Small intestine (tissue), 16 donors: Measurements from ENCODE around the gene AQP3. TPM values are rescaled to one million over a fixed set of nuclear protein-coding genes. Genes with fewer than 3 reads are reported as not detected.
"Not testable (repeated sequence)": the region's sequence is repeated elsewhere in the genome, so short reads cannot be mapped to it uniquely, and the experiment has no call there.

Source experiments
- DNase-seq, 2 donors: peaks; one replicate each; pipeline versions ENCODE4 v3.0.0 to v3.0.0-alpha.2; 2013
- FAIRE-seq: peaks from 2 replicates; lab custom pipeline; 2012; peaks lifted over from hg19 to GRCh38; lab: Jason Lieb, UNC
- H3K27ac ChIP-seq, 3 donors: one replicate each; pipeline ENCODE4 v1.5.1; 2013; ENCODE audit warnings: low read length in 2 of 3, mild to moderate bottlenecking in 2 of 3, control low read depth in 1 of 3, inconsistent platforms in 1 of 3, low read depth in 1 of 3, moderate library complexity in 1 of 3
- H3K27me3 ChIP-seq, 3 donors: one replicate each; pipeline ENCODE4 v1.6.1; 2013; ENCODE audit warnings: low read length in 3 of 3, inconsistent platforms in 1 of 3; ENCODE audit not compliant: control insufficient read depth in 3 of 3, insufficient read depth in 3 of 3
- H3K36me3 ChIP-seq, 3 donors: one replicate each; pipeline ENCODE4 v1.6.1; 2013; ENCODE audit warnings: low read length in 3 of 3, inconsistent platforms in 1 of 3, low read depth in 1 of 3, mild to moderate bottlenecking in 1 of 3, moderate library complexity in 1 of 3; ENCODE audit not compliant: control insufficient read depth in 3 of 3, insufficient read depth in 2 of 3
- H3K4me1 ChIP-seq, 3 donors: one replicate each; pipeline ENCODE4 v1.6.1; 2013; ENCODE audit warnings: low read length in 2 of 3, inconsistent platforms in 1 of 3, low read depth in 1 of 3, mild to moderate bottlenecking in 1 of 3, moderate library complexity in 1 of 3; ENCODE audit not compliant: control insufficient read depth in 3 of 3, insufficient read depth in 2 of 3
- H3K4me3 ChIP-seq, 3 donors: one replicate each; pipeline ENCODE4 v1.5.1; 2013; ENCODE audit warnings: low read length in 3 of 3, control low read depth in 1 of 3, inconsistent platforms in 1 of 3, low read depth in 1 of 3, mild to moderate bottlenecking in 1 of 3, moderate library complexity in 1 of 3
- H3K9me3 ChIP-seq, 2 donors: one replicate each; pipeline ENCODE4 v1.6.1; 2013; ENCODE audit warnings: low read depth in 1 of 2, low read length in 1 of 2; ENCODE audit not compliant: control insufficient read depth in 2 of 2, insufficient read depth in 1 of 2
- WGBS, 3 donors: extraction: QIAGEN DNeasy Blood & Tissue Kit; methylation state at CpG; one replicate each; pipeline ENCODE4 v1.1.7; 2013; 5-methylcytosine and 5-hydroxymethylcytosine counted together
- long read RNA-seq, 10 donors: transcript quantifications; one replicate each; lab custom pipeline, GENCODE V29; 2026
- polyA plus RNA-seq, 4 donors: library from polyadenylated mRNA; stranded (reverse) in 3 of 4; unstranded in 1 of 4; fragments of 200-250 nt in 3 of 4; fragments of 120-200 nt in 1 of 4; gene quantifications; one replicate each; pipeline versions ENCODE4 v1.2.1 to v1.2.3, GENCODE V29; 2013
- donor health status: healthy with polysubstance abuse.
- donor health status: control.
- donor health status: control.
- donor health status: Bipolar disorder and iron deficiency.
- donor health status: healthy.

Gene AQP3
- polyA plus RNA-seq: 100 to 1,000 TPM in 3 of 4 donors, 10 to 100 TPM in 1; 36.6 to 173 (median 138) TPM
- long read RNA-seq, donor 1, transcript AQP3-205 (3 exons, 898 nt): minor isoform, 13 of 281 reads
- long read RNA-seq, donor 1, transcript AQP3-201 (6 exons, 1,871 nt): major isoform, 227 of 281 reads
- long read RNA-seq, donor 1, partial matches to known transcripts: 31 of 281 reads
- long read RNA-seq, donor 1, other reads (novel, unspliced or antisense): 5 of 281 reads
- long read RNA-seq, donor 2, transcript AQP3-201 (6 exons, 1,871 nt): major isoform, 16 of 16 reads
- long read RNA-seq, donor 2, partial matches to known transcripts: 0 of 16 reads
- long read RNA-seq, donor 2, other reads (novel, unspliced or antisense): 0 of 16 reads
- long read RNA-seq, donor 3, transcript AQP3-201 (6 exons, 1,871 nt): major isoform, 35 of 39 reads
- long read RNA-seq, donor 3, partial matches to known transcripts: 0 of 39 reads
- long read RNA-seq, donor 3, other reads (novel, unspliced or antisense): 0 of 39 reads
- long read RNA-seq, donor 4: 0 reads
- long read RNA-seq, donor 5, transcript AQP3-201 (6 exons, 1,871 nt): major isoform, 12 of 16 reads
- long read RNA-seq, donor 5, partial matches to known transcripts: 0 of 16 reads
- long read RNA-seq, donor 5, other reads (novel, unspliced or antisense): 0 of 16 reads
- long read RNA-seq, donor 6, transcript AQP3-201 (6 exons, 1,871 nt): major isoform, 48 of 52 reads
- long read RNA-seq, donor 6, partial matches to known transcripts: 0 of 52 reads
- long read RNA-seq, donor 6, other reads (novel, unspliced or antisense): 0 of 52 reads
- long read RNA-seq, donor 7, transcript AQP3-201 (6 exons, 1,871 nt): major isoform, 6 of 7 reads
- long read RNA-seq, donor 7, partial matches to known transcripts: 0 of 7 reads
- long read RNA-seq, donor 7, other reads (novel, unspliced or antisense): 0 of 7 reads
- long read RNA-seq, donor 8, transcript AQP3-201 (6 exons, 1,871 nt): major isoform, 6 of 6 reads
- long read RNA-seq, donor 8, partial matches to known transcripts: 0 of 6 reads
- long read RNA-seq, donor 8, other reads (novel, unspliced or antisense): 0 of 6 reads
- long read RNA-seq, donor 9, transcript AQP3-201 (6 exons, 1,871 nt): major isoform, 11 of 11 reads
- long read RNA-seq, donor 9, partial matches to known transcripts: 0 of 11 reads
- long read RNA-seq, donor 9, other reads (novel, unspliced or antisense): 0 of 11 reads
- long read RNA-seq, donor 10, transcript AQP3-201 (6 exons, 1,871 nt): major isoform, 7 of 7 reads
- long read RNA-seq, donor 10, partial matches to known transcripts: 0 of 7 reads
- long read RNA-seq, donor 10, other reads (novel, unspliced or antisense): 0 of 7 reads

- Histone ChIP-seq H3K9me3 (no peaks in the 10 kb centered on the region), H3K4me1 (peaks cover 0 to 60% (median 4%) of the 10 kb centered on the region in 3 donors), H3K36me3 (peaks cover 0 to 26% (median 5%) of the 10 kb centered on the region in 3 donors), H3K27ac (peak within 1 kb of the TSS; percentile 83 to 98 (median 96)), H3K4me3 (peak within 1 kb of the TSS; percentile 2 to 84 (median 54)), H3K27me3 (no peaks in the 10 kb centered on the region)
- FAIRE-seq (no peak), DNase-seq (peak; percentile 90 to 94)
- 1% methylated on average over 47 to 50 of the region's 50 CpGs for WGBS, 3 donors
Measured at GRCh38 chr9:33446946-33447798, at the start of gene AQP3. Gene AQP3 (minus strand): TSS chr9:33447593. CDS start chr9:33447530, 63 bp downstream.

GRCh38 chr9:33493819-33494218, 46.4 kb upstream of the AQP3 start:
- not testable (repeated sequence) for H3K27me3 ChIP-seq, H3K9me3 ChIP-seq, H3K4me1 ChIP-seq, H3K27ac ChIP-seq, H3K36me3 ChIP-seq, H3K4me3 ChIP-seq, FAIRE-seq, DNase-seq
- 48 to 58% (median 56%) methylated on average over 2 of the region's 2 CpGs for WGBS, 3 donors

GRCh38 chr9:33489066-33489465, 41.7 kb upstream of the AQP3 start:
- WGBS, 3 donors: 75 to 84% (median 82%) methylated on average over 2 of the region's 2 CpGs
- Histone ChIP-seq H3K27me3 (no peaks in the 10 kb centered on the region), H3K4me3 (no peak overlapping the region), H3K27ac (no peak overlapping the region), H3K36me3 (no peaks in the 10 kb centered on the region), H3K9me3 (no peaks in the 10 kb centered on the region), H3K4me1 (no peaks in the 10 kb centered on the region)
- no peak for DNase-seq
- no peak for FAIRE-seq

GRCh38 chr9:33485312-33485711, 37.9 kb upstream of the AQP3 start:
- not testable (repeated sequence) for H3K27me3 ChIP-seq, H3K9me3 ChIP-seq, H3K36me3 ChIP-seq, H3K4me1 ChIP-seq, FAIRE-seq, H3K27ac ChIP-seq, H3K4me3 ChIP-seq, DNase-seq

GRCh38 chr9:33480976-33481375, 33.6 kb upstream of the AQP3 start:
- Histone ChIP-seq H3K27ac (no peak overlapping the region), H3K9me3 (no peaks in the 10 kb centered on the region), H3K4me3 (no peak overlapping the region), H3K4me1 (no peaks in the 10 kb centered on the region), H3K36me3 (no peaks in the 10 kb centered on the region), H3K27me3 (no peaks in the 10 kb centered on the region)
- no peak for FAIRE-seq
- DNase-seq: no peak
- 94 to 98% (median 94%) methylated on average over 6 of the region's 6 CpGs for WGBS, 3 donors

- H3K27me3 ChIP-seq: no peaks in the 10 kb centered on the region
- DNase-seq: no peak
- no peak overlapping the region for H3K4me3 ChIP-seq
- no peak for FAIRE-seq
- H3K36me3 ChIP-seq: no peaks in the 10 kb centered on the region
- no peaks in the 10 kb centered on the region for H3K4me1 ChIP-seq
- 62 to 76% (median 67%) methylated on average over 2 of the region's 2 CpGs for WGBS, 3 donors
- no peak overlapping the region for H3K27ac ChIP-seq
- H3K9me3 ChIP-seq: no peaks in the 10 kb centered on the region
Measured at GRCh38 chr9:33480106-33480505, 32.7 kb upstream of the AQP3 start.

- Histone ChIP-seq H3K4me3 (no peak overlapping the region), H3K27ac (no peak overlapping the region), H3K27me3 (no peaks in the 10 kb centered on the region), H3K9me3 (no peaks in the 10 kb centered on the region), H3K36me3 (peaks cover 0 to 9% (median 0%) of the 10 kb centered on the region in 3 donors), H3K4me1 (peaks cover 0 to 10% (median 0%) of the 10 kb centered on the region in 3 donors)
- FAIRE-seq (no peak), DNase-seq (no peak)
- 95 to 97% (median 95%) methylated on average over 10 of the region's 10 CpGs for WGBS, 3 donors
Measured at GRCh38 chr9:33476503-33476902, 29.1 kb upstream of the AQP3 start.
